NB4 (cell line): Measurements from ENCODE around the gene FZR1.

Source experiments
- MAX ChIP-seq: IDR thresholded peaks from 2 replicates; pipeline ENCODE4 v1.6.1; 2011; ENCODE audit warnings: low read depth, low read length
- POLR2A ChIP-seq: IDR thresholded peaks from 2 replicates; pipeline ENCODE4 v1.6.1; 2011; ENCODE audit warnings: mild to moderate bottlenecking; ENCODE audit not compliant: insufficient read length; ENCODE audit errors: extremely low read depth
- TF ChIP-seq, protein P1 (sequence below): IDR thresholded peaks from one replicate; pipeline ENCODE4 v1.5.1; 2012; ENCODE audit warnings: low read depth, low read length

DNA sequence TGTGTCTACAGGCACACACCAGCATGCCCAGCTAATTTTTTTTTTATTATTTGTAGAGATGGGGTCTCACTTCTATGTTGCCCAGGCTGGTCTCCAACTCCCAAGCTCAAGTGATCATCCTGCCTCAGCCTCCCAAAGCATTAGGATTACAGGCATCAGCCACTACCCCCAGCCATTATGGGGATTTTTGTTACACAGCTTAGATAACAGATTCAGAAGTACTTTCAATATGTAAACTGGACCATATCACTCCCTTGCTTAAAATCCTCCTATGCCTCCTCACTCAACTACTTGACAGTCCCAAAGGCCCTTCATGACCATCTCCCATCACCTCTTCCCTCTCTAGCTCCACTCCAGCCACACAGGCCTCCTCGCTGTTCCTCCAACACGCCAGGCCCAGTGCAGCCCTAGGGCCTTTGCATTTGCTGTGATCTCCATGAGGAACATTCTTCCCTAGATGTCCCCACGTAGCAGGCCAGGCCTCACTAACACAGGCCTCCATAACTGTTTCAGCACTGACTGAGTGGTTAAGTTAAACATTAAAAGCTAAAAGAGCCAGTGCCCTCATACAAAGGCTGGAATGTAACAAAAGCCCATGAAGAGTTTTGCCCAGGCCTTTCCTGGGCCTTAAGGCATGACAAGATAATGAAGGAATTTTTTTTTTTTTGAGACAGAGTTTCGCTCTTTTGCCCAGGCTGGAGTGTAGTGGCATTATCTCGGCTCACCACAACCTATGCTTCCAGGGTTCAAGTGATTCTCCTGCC, 8.2 kb upstream of the FZR1 start:
- TF ChIP-seq, protein P1, sequence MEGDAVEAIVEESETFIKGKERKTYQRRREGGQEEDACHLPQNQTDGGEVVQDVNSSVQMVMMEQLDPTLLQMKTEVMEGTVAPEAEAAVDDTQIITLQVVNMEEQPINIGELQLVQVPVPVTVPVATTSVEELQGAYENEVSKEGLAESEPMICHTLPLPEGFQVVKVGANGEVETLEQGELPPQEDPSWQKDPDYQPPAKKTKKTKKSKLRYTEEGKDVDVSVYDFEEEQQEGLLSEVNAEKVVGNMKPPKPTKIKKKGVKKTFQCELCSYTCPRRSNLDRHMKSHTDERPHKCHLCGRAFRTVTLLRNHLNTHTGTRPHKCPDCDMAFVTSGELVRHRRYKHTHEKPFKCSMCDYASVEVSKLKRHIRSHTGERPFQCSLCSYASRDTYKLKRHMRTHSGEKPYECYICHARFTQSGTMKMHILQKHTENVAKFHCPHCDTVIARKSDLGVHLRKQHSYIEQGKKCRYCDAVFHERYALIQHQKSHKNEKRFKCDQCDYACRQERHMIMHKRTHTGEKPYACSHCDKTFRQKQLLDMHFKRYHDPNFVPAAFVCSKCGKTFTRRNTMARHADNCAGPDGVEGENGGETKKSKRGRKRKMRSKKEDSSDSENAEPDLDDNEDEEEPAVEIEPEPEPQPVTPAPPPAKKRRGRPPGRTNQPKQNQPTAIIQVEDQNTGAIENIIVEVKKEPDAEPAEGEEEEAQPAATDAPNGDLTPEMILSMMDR = no peak
- TF ChIP-seq POLR2A (no peak), MAX (no peak)
